Muscle layer of colon (tissue), 2 donors: ENCODE measurements around the gene NARS2.
"Not testable (repeated sequence)": the region's sequence is repeated elsewhere in the genome, so short reads cannot be mapped to it uniquely, and the experiment has no call there.

Experiments
- H3K27ac ChIP-seq: one replicate; pipeline ENCODE4 v1.7.0; 2013; ENCODE audit warnings: low read depth, mild to moderate bottlenecking, low read length, moderate library complexity
- H3K27me3 ChIP-seq, 2 donors: one replicate each; pipeline ENCODE4 v1.7.0; 2013; ENCODE audit warnings: low read length in 2 of 2, mild to moderate bottlenecking in 2 of 2; ENCODE audit not compliant: insufficient read depth in 2 of 2, control insufficient read depth in 1 of 2
- H3K36me3 ChIP-seq: one replicate; pipeline ENCODE4 v1.7.0; 2013; ENCODE audit warnings: mild to moderate bottlenecking, low read length; ENCODE audit not compliant: insufficient read depth
- H3K4me1 ChIP-seq: one replicate; pipeline ENCODE4 v1.7.0; 2013; ENCODE audit warnings: mild to moderate bottlenecking, low read length; ENCODE audit not compliant: insufficient read depth
- H3K4me3 ChIP-seq, 2 donors: one replicate each; pipeline ENCODE4 v1.7.0; 2013; ENCODE audit warnings: low read length in 2 of 2, low read depth in 1 of 2, mild to moderate bottlenecking in 1 of 2, moderate library complexity in 1 of 2
- H3K9ac ChIP-seq: one replicate; pipeline ENCODE4 v1.7.0; 2013; ENCODE audit warnings: low read length
- H3K9me3 ChIP-seq: one replicate; pipeline ENCODE4 v1.7.0; 2013; ENCODE audit warnings: mild to moderate bottlenecking, low read length
- donor health status: abdominal sarcoma.
- donor health status: Adenocarcinoma of cecum.

Gene NARS2

GRCh38 chr11:78557236-78557635 is 17.4 kb downstream of the NARS2 start:
- H3K27me3 ChIP-seq, result no peaks in the 10 kb centered on the region
- no peaks in the 10 kb centered on the region for H3K9me3 ChIP-seq
- H3K36me3 ChIP-seq, result peaks cover 4% of the 10 kb centered on the region
- peaks cover 6% of the 10 kb centered on the region for H3K4me1 ChIP-seq
- H3K27ac ChIP-seq, result no peak overlapping the region
- H3K9ac ChIP-seq, result no peak overlapping the region
- no peak overlapping the region for H3K4me3 ChIP-seq

DNA sequence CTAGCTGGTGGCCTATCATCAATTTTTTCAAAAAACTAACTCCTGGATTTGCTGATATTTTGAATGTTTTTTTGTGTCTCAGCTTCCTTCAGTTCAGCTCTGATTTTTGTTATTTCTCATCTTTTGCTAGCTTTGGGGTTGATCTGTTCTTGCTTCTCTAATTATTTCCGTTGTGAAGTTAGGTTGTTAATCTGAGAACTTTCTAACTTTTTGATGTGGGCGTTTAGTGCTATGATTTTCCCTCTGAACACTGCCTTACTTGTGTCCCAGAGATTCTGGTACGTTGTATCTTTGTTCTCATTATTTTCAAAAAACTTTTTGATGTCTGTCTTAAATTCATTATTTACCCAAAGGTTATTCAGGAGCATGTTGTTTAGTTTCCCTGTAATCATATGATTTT is 19.1 kb downstream of the NARS2 start:
- Histone ChIP-seq H3K36me3 (peaks cover 4% of the 10 kb centered on the region), H3K27me3 (no peaks in the 10 kb centered on the region), H3K4me1 (no peaks in the 10 kb centered on the region), H3K4me3 (no peak overlapping the region), H3K27ac (no peak overlapping the region), H3K9ac (no peak overlapping the region), H3K9me3 (no peaks in the 10 kb centered on the region)

- no peaks in the 10 kb centered on the region for H3K27me3 ChIP-seq
- no peaks in the 10 kb centered on the region for H3K36me3 ChIP-seq
- no peak overlapping the region for H3K27ac ChIP-seq
- no peaks in the 10 kb centered on the region for H3K4me1 ChIP-seq
- H3K4me3 ChIP-seq, result no peak overlapping the region
- H3K9me3 ChIP-seq, result no peaks in the 10 kb centered on the region
- no peak overlapping the region for H3K9ac ChIP-seq
Observed at GRCh38 chr11:78552881-78553280, 21.8 kb downstream of the NARS2 start.

- H3K27ac ChIP-seq, H3K9me3 ChIP-seq, H3K4me3 ChIP-seq, H3K27me3 ChIP-seq, H3K9ac ChIP-seq, H3K36me3 ChIP-seq, H3K4me1 ChIP-seq: not testable (repeated sequence)
Observed at GRCh38 chr11:78552139-78552538, 22.5 kb downstream of the NARS2 start.

DNA sequence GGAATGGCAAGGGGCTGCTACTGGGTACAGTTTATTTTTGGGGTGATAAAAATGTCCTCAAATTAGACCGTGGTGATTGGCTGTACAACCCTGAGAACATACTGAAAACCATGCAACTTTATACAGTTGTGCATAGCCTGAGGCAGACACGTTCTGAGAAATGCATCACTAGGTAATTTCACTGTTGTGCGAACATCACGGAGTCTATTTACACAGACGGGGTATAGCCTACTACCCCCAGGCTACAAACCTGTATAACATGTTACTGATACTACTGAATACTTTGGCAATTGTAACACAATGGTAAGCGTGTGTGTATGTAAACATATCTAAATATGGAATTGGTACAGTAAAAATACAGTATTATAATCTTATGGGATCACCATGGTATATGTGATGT is 23.6 kb downstream of the NARS2 start:
- Histone ChIP-seq H3K4me3 (no peak overlapping the region), H3K36me3 (no peaks in the 10 kb centered on the region), H3K27me3 (no peaks in the 10 kb centered on the region), H3K9ac (no peak overlapping the region), H3K9me3 (no peaks in the 10 kb centered on the region), H3K27ac (no peak overlapping the region), H3K4me1 (no peaks in the 10 kb centered on the region)

- Histone ChIP-seq H3K9ac (no peak overlapping the region), H3K9me3 (no peaks in the 10 kb centered on the region), H3K4me1 (no peaks in the 10 kb centered on the region), H3K4me3 (no peak overlapping the region), H3K27ac (no peak overlapping the region), H3K27me3 (no peaks in the 10 kb centered on the region), H3K36me3 (no peaks in the 10 kb centered on the region)
Observed at GRCh38 chr11:78549624-78550409, 24.8 kb downstream of the NARS2 start.

GRCh38 chr11:78548911-78549590 is 25.6 kb downstream of the NARS2 start:
- Histone ChIP-seq H3K4me3 (no peak overlapping the region), H3K9me3 (no peaks in the 10 kb centered on the region), H3K27me3 (no peaks in the 10 kb centered on the region), H3K4me1 (no peaks in the 10 kb centered on the region), H3K9ac (no peak overlapping the region), H3K36me3 (no peaks in the 10 kb centered on the region), H3K27ac (no peak overlapping the region)

GRCh38 chr11:78547931-78548705 is 26.5 kb downstream of the NARS2 start:
- Histone ChIP-seq H3K4me3 (no peak overlapping the region), H3K27me3 (no peaks in the 10 kb centered on the region), H3K9me3 (no peaks in the 10 kb centered on the region), H3K36me3 (no peaks in the 10 kb centered on the region), H3K9ac (no peak overlapping the region), H3K27ac (no peak overlapping the region), H3K4me1 (no peaks in the 10 kb centered on the region)

DNA sequence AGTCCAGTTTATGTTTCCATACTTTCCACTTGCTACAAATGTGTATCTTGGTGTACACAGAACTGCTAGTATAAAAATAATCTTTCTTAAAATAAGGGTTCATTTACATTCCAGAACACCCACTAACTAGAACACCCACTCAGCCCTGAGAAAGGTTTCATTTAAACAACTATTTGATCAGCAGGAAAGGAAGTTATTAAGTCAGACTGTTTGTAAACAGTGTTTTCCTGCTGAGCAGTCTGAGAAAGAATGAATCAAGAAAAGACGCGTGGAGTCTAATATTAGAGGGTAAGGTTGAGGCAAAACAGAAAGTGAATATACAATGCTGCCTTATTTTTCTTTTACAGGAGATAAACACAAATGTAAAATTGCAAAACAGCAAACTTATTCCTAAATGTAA is 32.7 kb downstream of the NARS2 start:
- H3K9ac ChIP-seq, result no peak overlapping the region
- H3K4me1 ChIP-seq, result no peaks in the 10 kb centered on the region
- no peak overlapping the region for H3K4me3 ChIP-seq
- no peaks in the 10 kb centered on the region for H3K27me3 ChIP-seq
- H3K9me3 ChIP-seq, result no peaks in the 10 kb centered on the region
- no peak overlapping the region for H3K27ac ChIP-seq
- no peaks in the 10 kb centered on the region for H3K36me3 ChIP-seq

- Histone ChIP-seq H3K36me3 (no peaks in the 10 kb centered on the region), H3K27ac (no peak overlapping the region), H3K4me1 (no peaks in the 10 kb centered on the region), H3K9ac (no peak overlapping the region), H3K9me3 (no peaks in the 10 kb centered on the region), H3K4me3 (no peak overlapping the region), H3K27me3 (no peaks in the 10 kb centered on the region)
Observed at GRCh38 chr11:78541537-78541936, 33.1 kb downstream of the NARS2 start.

DNA sequence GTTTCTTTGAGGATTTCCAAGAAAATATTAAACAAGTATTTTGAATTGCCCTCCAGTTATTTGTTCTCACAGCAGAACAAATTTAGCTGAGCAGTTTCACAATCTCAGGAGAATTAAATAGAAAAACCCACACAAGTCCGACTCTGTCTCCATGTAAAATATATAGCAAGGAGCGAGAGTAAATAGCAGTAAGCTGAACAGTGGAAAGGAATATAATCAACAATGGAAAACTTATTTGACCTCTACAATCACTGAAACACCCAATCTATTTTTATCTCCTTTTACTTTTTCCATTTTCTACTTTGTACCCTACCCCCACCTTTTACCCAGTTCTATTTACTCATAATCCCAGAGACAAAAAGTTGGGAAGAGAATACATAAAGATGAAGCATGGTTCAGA is 34.4 kb downstream of the NARS2 start:
- Histone ChIP-seq H3K9ac (no peak overlapping the region), H3K36me3 (no peaks in the 10 kb centered on the region), H3K27me3 (no peaks in the 10 kb centered on the region), H3K4me3 (no peak overlapping the region), H3K4me1 (no peaks in the 10 kb centered on the region), H3K9me3 (no peaks in the 10 kb centered on the region), H3K27ac (no peak overlapping the region)
